GM18499 (cell line): ENCODE measurements around the gene COL6A2.

ENCODE experiments used
- ATAC-seq: cut with Tn5 transposase; IDR thresholded peaks from one replicate; pipeline ENCODE4 v1.9.1; 2021; ENCODE audit warnings: moderate number of reproducible peaks; ENCODE audit not compliant: insufficient read depth, unreplicated experiment

The COL6A2 gene

DNA sequence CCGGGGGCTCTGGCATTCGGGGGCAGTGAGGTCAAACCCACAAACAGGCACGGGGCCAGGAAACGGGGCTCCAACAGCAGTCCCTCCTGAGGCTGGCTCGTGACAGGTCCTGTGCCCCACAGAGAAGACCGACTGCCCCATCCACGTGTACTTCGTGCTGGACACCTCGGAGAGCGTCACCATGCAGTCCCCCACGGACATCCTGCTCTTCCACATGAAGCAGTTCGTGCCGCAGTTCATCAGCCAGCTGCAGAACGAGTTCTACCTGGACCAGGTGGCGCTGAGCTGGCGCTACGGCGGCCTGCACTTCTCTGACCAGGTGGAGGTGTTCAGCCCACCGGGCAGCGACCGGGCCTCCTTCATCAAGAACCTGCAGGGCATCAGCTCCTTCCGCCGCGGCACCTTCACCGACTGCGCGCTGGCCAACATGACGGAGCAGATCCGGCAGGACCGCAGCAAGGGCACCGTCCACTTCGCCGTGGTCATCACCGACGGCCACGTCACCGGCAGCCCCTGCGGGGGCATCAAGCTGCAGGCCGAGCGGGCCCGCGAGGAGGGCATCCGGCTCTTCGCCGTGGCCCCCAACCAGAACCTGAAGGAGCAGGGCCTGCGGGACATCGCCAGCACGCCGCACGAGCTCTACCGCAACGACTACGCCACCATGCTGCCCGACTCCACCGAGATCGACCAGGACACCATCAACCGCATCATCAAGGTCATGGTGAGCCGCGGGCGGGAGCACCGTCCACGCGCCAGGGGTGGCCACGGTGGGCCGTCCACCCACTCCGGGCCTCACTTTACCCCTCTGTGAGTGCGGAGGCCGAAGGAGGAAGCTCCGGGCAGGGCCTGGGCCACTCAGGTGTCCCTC, 14.2 kb downstream of the COL6A2 start:
- ATAC-seq: no peak

DNA sequence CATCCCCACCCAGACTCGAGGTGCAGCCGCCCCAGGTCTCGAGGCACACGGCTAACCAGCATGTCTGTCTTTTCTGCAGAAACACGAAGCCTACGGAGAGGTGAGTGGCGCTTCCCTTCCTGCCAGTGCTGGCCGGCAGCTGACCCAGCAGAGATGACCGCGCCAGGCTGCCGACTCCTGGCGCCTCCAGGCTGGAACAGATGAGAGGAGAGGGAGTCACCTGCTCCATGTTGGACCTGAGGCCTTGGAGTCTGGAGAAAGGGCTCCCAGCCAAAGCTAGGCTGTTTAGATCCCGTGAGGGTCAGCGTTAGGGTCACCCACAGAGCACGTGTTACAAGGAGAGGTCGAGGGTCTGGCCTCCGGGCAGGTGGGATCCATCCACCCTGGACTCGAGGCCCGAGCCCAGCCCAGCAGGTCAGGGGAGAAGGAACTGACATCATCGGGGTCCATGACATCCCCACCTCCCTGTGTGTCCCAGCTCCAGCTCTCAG, 14.9 kb downstream of the COL6A2 start:
- no peak for ATAC-seq

DNA sequence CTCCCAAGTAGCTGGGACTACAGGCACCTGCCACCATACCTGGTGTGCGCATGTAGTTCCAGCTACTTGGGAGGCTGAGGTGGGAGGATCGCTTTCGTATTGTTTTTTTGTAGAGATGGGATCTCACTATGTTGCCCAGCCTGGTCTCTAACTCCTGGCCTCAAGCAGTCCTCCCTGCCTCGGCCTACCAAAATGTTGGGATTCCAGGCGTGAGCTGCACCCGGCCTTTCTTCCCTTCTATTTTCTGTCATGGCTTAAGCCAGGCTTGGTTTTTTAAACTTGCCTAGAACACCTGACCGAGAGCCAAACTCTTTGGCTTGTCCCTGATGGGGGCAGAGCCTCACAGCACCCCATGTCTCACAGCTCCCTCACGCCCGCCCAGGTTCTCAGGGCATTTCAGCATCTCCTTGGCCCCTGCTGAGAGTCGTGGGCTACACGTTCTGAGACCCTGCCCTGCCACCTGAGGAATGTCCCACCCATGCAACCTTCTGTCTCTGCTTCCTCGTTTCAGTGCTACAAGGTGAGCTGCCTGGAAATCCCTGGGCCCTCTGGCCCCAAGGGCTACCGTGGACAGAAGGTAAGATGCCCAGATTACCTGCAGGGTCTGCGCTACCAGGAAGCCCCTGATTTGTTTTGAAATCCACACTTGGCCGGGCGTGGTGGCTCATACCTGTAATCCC, 15.7 kb downstream of the COL6A2 start:
- ATAC-seq: no peak

DNA sequence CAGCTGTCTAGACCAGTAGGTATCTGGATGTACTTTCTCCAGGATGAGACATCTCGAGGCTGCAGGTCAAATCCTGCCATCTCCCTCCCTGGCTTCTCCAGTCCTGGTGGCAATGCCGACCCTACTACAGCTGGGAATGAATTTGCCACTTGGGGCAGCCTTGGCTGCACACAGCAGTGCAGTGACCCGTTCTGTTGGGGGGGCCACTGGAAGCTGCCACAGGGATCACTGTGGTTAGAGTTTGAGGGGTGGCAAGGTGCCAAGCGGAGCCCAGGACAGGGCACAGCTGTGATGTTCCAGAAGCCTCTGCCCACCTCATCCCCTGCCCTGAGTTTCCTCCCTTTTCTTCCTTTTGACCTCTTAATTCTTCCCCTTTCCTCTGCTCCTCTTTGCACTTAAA, 17.1 kb downstream of the COL6A2 start:
- no peak for ATAC-seq

DNA sequence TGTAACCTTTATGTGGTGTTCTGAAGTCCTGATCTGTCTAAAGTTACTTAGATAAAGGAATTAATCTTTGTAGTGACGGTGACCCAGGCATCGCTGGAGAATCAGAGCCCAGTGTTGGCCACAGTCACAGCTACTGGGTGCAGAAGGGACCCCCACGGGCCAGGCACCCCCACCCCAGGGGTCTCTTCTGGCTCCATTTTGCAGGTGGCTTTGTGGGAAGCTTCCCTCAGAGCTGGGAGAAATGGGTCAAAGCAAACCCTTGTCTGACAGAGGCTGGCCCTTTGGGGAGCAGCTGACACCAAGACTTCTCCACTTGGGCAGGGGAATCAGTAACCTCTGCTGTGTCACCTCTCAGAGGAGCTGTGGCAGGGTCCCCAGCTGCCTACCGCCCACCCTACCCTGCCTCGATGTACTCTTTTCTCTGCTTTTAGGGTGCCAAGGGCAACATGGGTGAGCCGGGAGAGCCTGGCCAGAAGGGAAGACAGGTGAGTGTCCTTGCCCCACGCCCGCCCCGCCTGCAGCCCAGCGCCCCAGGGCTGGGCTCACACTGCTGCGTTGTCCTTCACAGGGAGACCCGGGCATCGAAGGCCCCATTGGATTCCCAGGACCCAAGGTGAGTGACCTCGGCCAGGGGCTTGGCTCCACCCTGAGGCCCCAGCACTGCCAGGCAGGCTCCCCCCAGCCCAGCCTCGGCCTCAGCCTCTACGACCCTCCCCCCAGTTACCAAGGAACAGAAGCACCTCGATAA, 17.7 kb downstream of the COL6A2 start:
- no peak for ATAC-seq

DNA sequence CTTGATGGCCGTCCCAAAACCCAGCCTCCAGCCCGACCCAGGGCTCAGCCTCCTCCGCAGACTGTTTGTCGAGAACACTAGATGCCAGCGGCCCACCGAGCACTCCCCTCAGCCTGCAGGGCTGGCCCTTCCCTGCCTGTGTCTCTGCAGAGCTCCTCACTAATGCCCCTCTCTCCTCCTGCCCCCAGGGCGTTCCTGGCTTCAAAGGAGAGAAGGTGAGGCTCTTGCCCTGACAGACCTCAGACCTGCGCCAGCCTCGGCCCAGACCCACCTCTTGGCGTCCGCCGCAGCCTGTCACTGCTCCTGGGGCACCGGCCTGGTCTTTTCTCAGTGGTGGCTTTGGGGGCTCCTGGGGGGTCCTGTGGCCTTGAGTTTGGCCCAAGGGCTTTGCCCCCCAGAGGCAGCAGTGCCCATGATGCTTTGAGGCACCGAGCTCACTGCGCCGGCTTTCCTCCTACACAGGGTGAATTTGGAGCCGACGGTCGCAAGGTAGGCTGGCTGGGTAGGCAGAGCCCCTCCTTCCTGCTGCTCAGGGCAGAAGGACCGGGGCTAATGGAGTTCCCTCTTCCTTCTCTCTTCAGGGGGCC, 18.4 kb downstream of the COL6A2 start:
- ATAC-seq: no peak

DNA sequence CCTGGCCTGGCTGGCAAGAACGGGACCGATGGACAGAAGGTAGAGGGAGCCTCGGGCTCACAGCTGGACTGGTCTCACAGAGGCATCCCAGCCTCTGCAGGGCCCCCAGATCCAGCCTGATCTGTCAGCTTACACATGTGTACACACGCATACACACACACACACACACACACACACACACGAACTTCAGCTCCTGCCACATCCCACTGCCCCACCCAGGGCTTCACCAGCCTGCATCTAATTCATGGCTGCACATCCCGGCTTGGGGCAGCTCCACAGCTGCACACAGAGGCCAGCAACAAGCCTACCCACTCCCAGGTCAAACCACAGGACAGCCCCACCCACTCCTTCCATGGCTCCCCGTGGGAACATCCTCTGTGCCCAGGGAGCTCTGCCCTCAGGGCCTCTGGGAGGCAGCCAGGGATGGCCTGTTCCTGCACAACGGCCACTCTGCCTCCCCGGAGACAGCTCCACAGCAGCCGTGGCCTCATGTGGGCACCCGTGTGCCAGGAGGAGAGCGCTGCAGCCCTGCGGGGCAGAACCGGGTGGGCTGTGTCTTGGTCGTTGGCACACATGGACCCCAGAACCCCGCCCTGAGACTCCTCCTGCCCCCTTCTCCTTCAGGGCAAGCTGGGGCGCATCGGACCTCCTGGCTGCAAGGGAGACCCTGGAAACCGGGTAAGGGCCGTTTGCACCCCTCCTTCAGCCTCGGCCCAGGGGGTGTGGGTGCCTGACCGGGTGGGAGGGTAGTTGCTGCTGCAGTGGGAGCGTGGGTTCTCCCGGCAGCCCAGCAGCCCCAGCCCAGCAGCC, 19.1 kb downstream of the COL6A2 start:
- no peak for ATAC-seq

DNA sequence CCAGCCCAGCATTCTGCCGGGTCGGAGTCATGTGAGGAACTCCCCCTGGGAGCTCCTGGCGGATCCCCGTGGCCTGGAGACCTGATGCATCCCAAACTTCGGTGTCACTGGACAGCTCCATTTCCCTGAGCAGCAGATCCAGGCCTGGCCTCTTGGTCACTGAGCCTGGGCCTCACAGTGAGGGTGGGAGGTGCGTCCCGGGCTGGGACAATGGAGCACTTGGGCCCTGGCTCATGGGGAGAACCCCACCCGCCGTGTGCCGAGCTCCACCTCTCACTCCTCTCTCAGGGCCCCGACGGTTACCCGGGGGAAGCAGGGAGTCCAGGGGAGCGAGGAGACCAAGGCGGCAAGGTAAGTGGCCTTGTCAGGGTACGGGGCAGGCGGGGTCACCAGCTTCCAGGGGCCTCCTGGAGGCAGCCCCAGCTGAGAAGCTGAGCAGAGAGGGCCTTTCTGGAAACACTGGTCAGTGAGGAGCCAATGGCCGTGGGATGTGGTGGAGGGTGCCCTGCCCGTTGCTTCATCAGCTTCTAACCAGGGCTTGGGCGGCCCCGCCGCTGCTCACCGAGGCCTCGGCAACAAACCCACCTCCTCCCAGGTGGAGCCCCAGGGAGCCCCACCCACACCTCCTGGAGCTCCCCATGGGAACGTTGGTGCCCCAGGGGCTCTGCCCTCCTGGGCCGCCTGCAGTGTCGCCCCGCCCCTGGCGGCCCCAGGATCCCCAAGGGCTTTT, 19.8 kb downstream of the COL6A2 start:
- ATAC-seq: no peak

DNA sequence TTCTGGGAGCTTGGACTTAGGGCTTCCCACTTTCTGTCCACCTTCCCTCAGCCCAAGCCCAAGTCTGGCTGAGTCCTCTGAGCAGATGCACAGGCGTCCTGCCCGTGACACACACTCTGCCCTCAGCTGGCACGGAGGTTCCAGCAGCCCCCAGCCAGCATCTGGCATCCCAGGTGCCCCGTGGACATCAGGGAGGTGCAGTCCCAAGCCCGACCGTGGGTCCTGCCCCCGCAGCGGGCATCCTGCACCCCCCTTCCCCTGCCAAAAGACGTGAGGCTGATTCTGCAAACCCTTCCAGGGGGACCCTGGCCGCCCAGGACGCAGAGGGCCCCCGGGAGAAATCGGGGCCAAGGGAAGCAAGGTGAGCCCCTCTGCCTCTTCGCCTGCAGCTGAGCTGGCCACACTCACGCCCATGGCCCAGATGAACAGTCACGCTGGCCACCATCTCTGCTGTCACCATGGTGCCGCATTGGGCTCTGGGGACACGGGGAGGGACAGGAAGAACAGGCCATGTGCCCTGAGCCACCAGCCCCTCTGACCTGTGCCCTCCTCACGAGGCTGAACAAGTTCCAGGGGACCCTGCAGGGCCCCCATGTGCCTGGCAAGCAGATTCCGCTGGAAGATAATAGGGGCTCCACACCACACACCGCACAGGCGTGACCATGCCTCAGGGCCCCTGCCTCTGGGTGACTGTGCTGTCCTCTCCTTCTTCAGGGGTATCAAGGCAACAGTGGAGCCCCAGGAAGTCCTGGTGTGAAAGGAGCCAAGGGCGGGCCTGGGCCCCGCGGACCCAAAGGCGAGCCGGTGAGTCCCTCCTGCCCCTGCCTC, 20.6 kb downstream of the COL6A2 start:
- ATAC-seq: no peak

DNA sequence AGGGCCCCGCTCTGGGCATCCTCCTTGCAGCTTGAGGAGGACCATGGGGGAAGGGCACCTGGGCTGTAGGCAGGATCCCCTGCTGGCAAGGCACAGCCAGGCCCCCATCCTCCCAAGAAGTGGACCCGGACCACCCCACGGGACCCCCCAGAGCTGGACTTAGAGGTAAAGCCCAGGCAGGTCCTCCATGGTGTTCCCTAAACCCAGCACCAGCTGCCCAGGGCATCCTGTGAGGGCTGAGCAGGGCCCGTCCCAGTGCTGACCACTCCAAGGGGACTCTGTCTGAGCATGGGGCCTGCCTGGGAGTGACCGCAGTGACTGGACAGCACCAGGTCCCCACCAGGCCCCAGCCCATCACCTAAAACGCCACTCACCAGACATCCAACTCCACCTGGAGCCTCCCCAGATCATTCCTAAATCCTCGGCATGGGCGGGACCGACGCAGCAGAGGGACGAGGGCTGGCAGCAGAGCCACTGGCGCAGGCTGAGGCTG, 21.3 kb downstream of the COL6A2 start:
- ATAC-seq: no peak

DNA sequence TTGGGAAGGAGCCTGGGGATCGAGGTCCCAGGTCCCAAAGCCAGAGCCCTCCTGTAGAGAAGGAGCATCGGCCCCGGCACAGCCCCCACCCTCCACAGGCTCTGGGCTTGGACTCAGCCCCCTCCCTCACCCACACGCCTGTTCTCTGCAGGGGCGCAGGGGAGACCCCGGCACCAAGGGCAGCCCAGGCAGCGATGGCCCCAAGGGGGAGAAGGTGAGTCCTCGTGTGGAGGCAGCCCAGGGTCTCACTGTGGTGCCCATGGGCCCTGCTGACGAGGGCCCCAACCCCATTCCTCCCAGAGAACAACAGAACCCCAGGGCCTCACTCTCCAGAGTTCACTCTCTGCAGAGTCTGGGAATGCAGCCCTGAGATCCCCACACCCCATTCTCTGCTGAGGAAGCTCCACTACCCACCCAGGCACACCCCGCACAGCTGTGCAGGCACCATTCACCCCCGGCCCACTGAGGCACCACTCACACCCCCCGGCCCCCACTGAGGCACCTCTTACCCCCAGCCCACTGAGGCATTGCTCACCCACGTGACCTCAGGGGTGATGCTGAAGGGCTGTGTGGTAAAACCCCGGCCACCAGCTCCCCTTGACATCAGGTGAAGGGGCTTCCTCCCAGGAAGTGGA, 21.8 kb downstream of the COL6A2 start:
- no peak for ATAC-seq

DNA sequence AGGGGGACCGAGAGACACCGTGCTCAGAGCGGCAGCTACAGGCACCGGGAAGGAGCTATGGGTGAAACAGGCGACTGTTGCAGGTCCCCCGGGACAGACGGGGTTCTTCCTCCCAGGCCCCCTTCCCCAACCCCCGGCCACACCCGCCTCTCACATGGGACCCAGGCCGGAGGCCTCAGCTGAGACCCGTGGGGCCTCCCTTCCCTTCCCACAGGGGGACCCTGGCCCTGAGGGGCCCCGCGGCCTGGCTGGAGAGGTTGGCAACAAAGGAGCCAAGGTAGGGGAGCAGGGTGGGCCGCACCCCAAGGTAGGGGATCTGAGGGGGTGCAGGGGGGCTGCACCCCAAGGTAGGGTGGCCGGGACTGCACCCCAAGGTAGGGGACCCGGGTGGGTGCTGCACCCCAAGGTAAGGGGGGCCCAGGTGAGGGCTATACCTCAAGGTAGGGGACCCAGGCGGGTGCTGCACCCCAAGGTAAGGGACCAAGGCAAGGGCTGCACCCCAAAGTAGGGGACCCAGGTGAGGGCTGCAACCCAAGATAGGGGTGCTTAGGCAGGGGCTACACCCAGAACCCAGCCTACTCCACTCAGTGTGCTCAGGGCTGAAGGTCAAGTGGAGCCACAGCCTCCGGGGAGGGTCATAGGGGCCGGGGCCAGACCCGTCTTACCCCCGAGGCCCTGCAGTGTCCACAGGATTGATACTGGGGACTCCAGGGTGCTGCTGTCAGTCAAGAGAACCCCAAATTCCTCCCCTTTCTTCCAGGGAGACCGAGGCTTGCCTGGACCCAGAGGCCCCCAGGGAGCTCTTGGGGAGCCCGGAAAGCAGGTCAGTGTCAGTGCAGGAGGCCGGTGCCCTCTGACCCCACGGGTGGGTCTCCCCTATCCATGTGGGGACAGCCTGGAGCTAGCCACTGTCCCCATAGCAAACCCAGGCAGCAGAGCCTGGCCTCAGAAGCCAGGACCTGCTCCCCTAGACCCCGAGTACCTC, 22.7 kb downstream of the COL6A2 start:
- ATAC-seq: no peak

DNA sequence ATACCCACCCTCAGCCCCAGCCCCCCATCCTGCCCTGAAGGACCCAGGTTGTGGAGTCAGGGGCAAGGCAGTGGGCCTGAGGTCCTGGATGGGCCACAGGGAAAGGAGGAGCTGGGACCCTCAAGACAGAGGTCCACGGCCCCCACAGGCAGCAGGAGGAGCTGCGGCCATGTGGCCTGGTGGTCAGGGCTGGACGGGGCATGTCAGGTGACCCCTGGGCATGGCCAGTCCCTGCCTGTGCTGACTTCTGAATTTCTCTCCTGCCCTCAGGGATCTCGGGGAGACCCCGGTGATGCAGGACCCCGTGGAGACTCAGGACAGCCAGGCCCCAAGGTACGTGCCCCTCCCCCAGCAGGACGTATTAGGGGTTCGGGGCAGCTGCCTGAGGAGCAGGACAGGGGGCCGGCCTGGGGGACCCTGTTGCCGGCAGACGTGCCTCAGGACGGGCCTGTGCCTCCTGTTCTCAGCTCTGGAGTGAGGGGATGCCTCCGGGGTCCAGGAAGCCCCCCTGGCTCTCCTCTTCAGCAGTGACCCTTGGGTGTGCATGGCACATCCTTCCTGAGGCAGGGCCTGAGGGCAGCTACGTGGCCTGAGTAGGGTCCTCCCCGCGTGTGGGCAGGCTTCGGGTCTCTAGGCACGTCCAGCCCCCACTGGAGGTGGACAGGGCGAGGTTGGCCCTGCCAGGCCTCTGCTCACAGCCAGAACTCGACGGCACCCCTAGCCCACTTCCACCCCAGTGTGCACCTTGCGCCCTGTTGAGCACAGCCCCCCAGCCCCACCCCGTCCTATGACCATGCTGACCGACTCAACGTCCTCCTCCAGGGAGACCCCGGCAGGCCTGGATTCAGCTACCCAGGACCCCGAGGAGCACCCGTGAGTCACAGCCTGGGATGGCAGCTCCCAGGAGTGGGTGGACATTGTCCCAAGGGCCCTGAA, 23.6 kb downstream of the COL6A2 start:
- no peak for ATAC-seq

DNA sequence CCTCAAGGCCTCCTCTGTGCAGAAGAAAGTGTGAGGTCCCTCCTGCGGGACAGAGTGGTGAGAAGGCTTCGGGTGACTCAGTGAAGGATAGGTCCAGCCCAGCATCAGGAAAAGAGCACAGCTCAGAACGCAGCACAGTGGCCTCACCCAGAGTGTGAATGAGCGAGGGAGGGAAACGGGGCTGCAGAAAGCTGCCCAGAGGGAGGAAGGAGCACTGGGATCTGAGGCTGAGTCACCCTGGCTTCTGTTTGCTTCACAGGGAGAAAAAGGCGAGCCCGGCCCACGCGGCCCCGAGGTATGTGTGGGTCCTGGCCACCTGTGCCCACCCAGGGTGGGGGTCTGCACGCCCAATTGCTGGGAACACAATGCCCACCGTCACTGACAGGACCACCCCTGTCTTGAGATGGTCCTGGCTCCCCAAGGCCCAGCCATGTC, 24.3 kb downstream of the COL6A2 start:
- no peak for ATAC-seq
